Neural cell (in vitro differentiated cells): ENCODE data around the gene MSLN.

Source experiments
- CTCF ChIP-seq: fragments of 450-650 bp; IDR thresholded peaks from 2 replicates; pipeline ENCODE4 v1.5.1; 2014; ENCODE audit warnings: antibody characterized with exemption, mild to moderate bottlenecking, moderate library complexity; ENCODE audit not compliant: poor library complexity, severe bottlenecking
- EP300 ChIP-seq: fragments of 450-650 bp; conservative IDR thresholded peaks from 2 replicates; pipeline ENCODE4 v1.6.1; 2014; ENCODE audit warnings: antibody characterized with exemption, mild to moderate bottlenecking, moderate library complexity; ENCODE audit not compliant: poor library complexity, severe bottlenecking
- EZH2 ChIP-seq: fragments of 200-600, 300-800 bp; shearing (Covaris generic), sonication (generic); IDR thresholded peaks from 2 replicates; pipeline ENCODE4 v1.6.1; 2014; ENCODE audit warnings: antibody characterized with exemption, low read length, borderline replicate concordance, mild to moderate bottlenecking; ENCODE audit not compliant: insufficient read depth, poor library complexity, severe bottlenecking
- RAD21 ChIP-seq: fragments of 450-650 bp; conservative IDR thresholded peaks from 2 replicates; pipeline ENCODE4 v1.6.1; 2014; ENCODE audit warnings: antibody characterized with exemption, mild to moderate bottlenecking, moderate library complexity

- TF ChIP-seq CTCF (no peak), EZH2 (no peak), RAD21 (no peak), EP300 (no peak)
These were observed 2.2 kb downstream of the MSLN start for GRCh38 chr16:762595-763268.
